GM12872 (cell line): Measurements from ENCODE around the gene TSNAXIP1.

Experiments used
- CTCF ChIP-seq: IDR thresholded peaks from 3 replicates; pipeline ENCODE4 v1.5.1; 2011; ENCODE audit warnings: low read depth, mild to moderate bottlenecking, low read length, moderate library complexity; ENCODE audit not compliant: insufficient read depth

The TSNAXIP1 gene

GRCh38 chr16:67834242-67834614, 27.5 kb downstream of the TSNAXIP1 start:
- TF ChIP-seq CTCF, result no peak

- no peak for TF ChIP-seq CTCF
Measured at GRCh38 chr16:67837811-67838210, 31.1 kb downstream of the TSNAXIP1 start.

GRCh38 chr16:67841198-67841815, 34.6 kb downstream of the TSNAXIP1 start:
- TF ChIP-seq CTCF, result no peak

- TF ChIP-seq CTCF, result peak; percentile 97
Measured at GRCh38 chr16:67841816-67842508, 35.3 kb downstream of the TSNAXIP1 start, which contains the start of gene THAP11. Gene THAP11 (plus strand): TSS chr16:67842320. CDS start chr16:67842555, 235 bp downstream.

GRCh38 chr16:67842509-67843342, 36.0 kb downstream of the TSNAXIP1 start:
- peak; percentile 55; the same call in 2 of the 3 replicates for TF ChIP-seq CTCF

GRCh38 chr16:67843343-67843765, 36.7 kb downstream of the TSNAXIP1 start:
- TF ChIP-seq CTCF, result no peak

GRCh38 chr16:67844497-67844896, 37.8 kb downstream of the TSNAXIP1 start:
- no peak for TF ChIP-seq CTCF
